Peyer's patch (tissue), 4 donors: ENCODE results near the gene SLC6A3.

Source experiments
- CTCF ChIP-seq, 6 experiments: fragments of 450-650 bp in 4 of 6; fragments of 200-600 bp in 2 of 6; sonication (generic) in 1 of 6; IDR thresholded peaks; one replicate each; pipeline ENCODE4 v1.5.1; 2017 to 2019; ENCODE audit warnings: antibody characterized with exemption in 6 of 6, mild to moderate bottlenecking in 3 of 6, moderate library complexity in 1 of 6
- POLR2A ChIP-seq, 2 donors: fragments of 450-650 bp; IDR thresholded peaks; one replicate each; pipeline ENCODE4 v1.5.1; 2017; ENCODE audit warnings: antibody characterized with exemption in 2 of 2, mild to moderate bottlenecking in 2 of 2, moderate library complexity in 2 of 2

- TF ChIP-seq CTCF (IDR thresholded peaks at IDR 0.05): no peak
- no peak for TF ChIP-seq POLR2A (IDR thresholded peaks at IDR 0.05)
Observed at GRCh38 chr5:1468629-1469527, 23.6 kb upstream of the SLC6A3 start.
